HUES48 (cell line): ENCODE results near the gene ASIC3.
"Not testable (repeated sequence)": the region's sequence is repeated elsewhere in the genome, so short reads cannot be mapped to it uniquely, and the experiment has no call there.

Source experiments
- H3K27ac ChIP-seq: one replicate; pipeline ENCODE4 v1.7.0; 2013; ENCODE audit warnings: low read depth, low read length, inconsistent platforms
- H3K27me3 ChIP-seq: 2 replicates; pipeline ENCODE4 v1.6.1; 2013; ENCODE audit warnings: mild to moderate bottlenecking, low read length; ENCODE audit not compliant: control insufficient read depth, insufficient read depth
- H3K36me3 ChIP-seq: 2 replicates; pipeline ENCODE4 v1.6.1; 2013; ENCODE audit warnings: low read length; ENCODE audit not compliant: control insufficient read depth, insufficient read depth
- H3K4me1 ChIP-seq: 2 replicates; pipeline ENCODE4 v1.6.1; 2013; ENCODE audit warnings: mild to moderate bottlenecking, low read length; ENCODE audit not compliant: control insufficient read depth, insufficient read depth
- H3K4me3 ChIP-seq: 2 replicates; pipeline ENCODE4 v1.5.1; 2013; ENCODE audit warnings: mild to moderate bottlenecking, low read depth, low read length
- H3K9ac ChIP-seq: 2 replicates; pipeline ENCODE4 v1.6.1; 2013; ENCODE audit warnings: mild to moderate bottlenecking, low read depth, low read length, moderate library complexity
- H3K9me3 ChIP-seq: 2 replicates; pipeline ENCODE4 v1.6.1; 2013; ENCODE audit warnings: low read length; ENCODE audit not compliant: control insufficient read depth, insufficient read depth

Gene ASIC3

DNA sequence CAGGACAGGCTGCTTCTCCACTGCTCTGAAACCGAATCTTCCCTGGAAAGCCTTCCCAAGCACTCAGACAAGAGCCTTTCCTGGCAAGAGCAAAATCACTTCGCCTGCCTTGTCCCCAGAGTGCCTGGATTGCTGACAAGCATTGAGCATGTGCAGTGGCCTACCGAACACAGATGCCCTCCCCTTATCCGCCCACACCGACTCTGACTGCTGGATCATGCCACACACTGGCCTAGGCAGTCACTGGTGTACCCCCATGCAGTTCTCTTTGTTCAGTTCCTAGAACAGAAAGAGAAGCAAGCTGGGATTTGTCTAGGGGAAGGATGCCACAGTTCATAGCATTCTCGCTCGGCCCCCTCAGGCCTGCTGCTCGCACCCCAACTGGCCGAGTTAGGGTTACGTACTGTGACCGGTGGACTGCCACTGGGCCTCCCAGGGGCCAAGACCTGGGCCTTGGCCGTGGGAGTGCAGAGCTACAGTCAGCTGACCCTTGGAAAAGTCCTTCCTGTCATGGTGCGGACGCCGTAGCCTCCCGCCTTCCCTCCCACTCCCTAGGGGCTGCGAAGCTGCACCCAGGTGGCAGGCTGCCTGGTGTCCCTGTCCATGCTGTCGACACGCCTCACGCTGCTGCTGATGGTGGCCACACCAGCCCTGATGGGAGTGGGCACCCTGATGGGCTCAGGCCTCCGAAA is 13.2 kb upstream of the ASIC3 start:
- H3K4me1 ChIP-seq = no peaks in the 10 kb centered on the region
- H3K36me3 ChIP-seq = peaks cover 19% of the 10 kb centered on the region
- no peak overlapping the region for H3K9ac ChIP-seq
- H3K4me3 ChIP-seq = no peak overlapping the region
- H3K27ac ChIP-seq = no peak overlapping the region
- no peaks in the 10 kb centered on the region for H3K27me3 ChIP-seq
- H3K9me3 ChIP-seq = no peaks in the 10 kb centered on the region

DNA sequence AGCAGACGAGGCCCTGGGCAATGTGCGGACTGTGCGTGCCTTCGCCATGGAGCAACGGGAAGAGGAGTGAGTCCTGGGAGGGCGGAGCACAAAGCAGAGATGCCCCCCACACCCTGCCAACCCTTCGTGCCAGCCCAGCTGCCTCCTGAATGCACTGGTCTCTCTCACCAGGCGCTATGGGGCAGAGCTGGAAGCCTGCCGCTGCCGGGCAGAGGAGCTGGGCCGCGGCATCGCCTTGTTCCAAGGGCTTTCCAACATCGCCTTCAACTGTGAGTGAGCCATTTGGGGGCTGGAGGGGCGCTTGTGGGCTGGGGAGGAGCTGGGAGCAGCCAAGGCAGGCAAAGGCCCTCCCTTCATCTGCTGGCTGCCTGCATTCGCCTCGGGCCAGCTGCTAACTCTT is 12.4 kb upstream of the ASIC3 start:
- H3K9me3 ChIP-seq = no peaks in the 10 kb centered on the region
- no peaks in the 10 kb centered on the region for H3K27me3 ChIP-seq
- H3K27ac ChIP-seq = no peak overlapping the region
- H3K9ac ChIP-seq = no peak overlapping the region
- H3K36me3 ChIP-seq = peaks cover 19% of the 10 kb centered on the region
- no peaks in the 10 kb centered on the region for H3K4me1 ChIP-seq
- H3K4me3 ChIP-seq = no peak overlapping the region

DNA sequence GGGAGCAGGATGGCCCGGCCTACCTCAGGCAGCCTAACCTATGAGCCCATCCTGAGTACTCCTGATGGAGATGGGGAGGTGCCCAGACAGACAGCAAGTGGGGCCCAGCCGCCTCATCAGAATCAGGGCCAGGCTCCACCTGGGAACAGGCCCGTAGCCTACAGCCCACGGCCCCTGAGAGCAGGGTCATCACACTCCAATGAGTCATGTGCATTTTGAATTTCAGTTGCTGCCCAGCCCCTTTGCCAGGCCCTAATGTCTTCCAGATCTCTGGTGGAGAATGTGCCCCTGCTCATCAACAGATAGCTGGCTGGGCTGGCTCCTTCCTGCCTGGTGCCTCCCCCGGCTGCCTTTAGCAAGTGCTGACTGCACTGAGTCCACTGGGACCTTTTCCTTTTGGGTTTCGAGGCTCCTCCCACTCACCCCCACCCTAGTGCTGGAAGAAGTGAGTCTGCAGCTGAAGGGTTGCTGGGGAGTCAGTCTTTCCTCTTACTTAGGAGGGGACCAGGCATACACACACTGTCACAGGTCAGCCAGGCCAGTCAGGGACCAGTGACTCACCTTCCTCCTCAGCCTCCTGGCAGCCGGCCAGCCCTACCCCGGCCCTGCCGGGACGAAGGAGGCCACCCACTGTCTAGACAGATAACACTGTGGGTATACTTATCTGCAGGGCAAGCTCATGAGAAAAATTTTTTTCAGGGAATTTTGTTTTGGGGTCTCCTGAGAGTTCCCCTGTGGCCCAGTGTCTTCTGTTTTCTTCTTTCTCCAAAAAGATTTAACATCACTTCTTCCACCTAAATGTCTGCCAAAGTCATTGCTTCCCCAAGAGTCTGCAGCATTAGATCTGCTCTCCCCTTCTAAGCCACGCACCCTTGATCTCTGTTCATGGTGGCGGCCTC is 9.1 kb upstream of the ASIC3 start:
- H3K4me1 ChIP-seq = no peaks in the 10 kb centered on the region
- no peaks in the 10 kb centered on the region for H3K27me3 ChIP-seq
- H3K9ac ChIP-seq = no peak overlapping the region
- H3K9me3 ChIP-seq = no peaks in the 10 kb centered on the region
- H3K27ac ChIP-seq = peak overlapping the region; percentile 57
- no peak overlapping the region for H3K4me3 ChIP-seq
- peaks cover 19% of the 10 kb centered on the region for H3K36me3 ChIP-seq

GRCh38 chr7:151039850-151040548 is 8.3 kb upstream of the ASIC3 start:
- no peaks in the 10 kb centered on the region for H3K4me1 ChIP-seq
- peak overlapping the region; percentile 10 for H3K27ac ChIP-seq
- H3K27me3 ChIP-seq = no peaks in the 10 kb centered on the region
- H3K36me3 ChIP-seq = peaks cover 16% of the 10 kb centered on the region
- no peak overlapping the region for H3K9ac ChIP-seq
- H3K9me3 ChIP-seq = no peaks in the 10 kb centered on the region
- no peak overlapping the region for H3K4me3 ChIP-seq

GRCh38 chr7:151040616-151041375 is 7.5 kb upstream of the ASIC3 start:
- Histone ChIP-seq H3K36me3 (peaks cover 11% of the 10 kb centered on the region; the same call in 1 of the 2 replicates), H3K9me3 (no peaks in the 10 kb centered on the region), H3K4me1 (no peaks in the 10 kb centered on the region), H3K27ac (no peak overlapping the region), H3K9ac (no peak overlapping the region), H3K4me3 (no peak overlapping the region), H3K27me3 (no peaks in the 10 kb centered on the region)

DNA sequence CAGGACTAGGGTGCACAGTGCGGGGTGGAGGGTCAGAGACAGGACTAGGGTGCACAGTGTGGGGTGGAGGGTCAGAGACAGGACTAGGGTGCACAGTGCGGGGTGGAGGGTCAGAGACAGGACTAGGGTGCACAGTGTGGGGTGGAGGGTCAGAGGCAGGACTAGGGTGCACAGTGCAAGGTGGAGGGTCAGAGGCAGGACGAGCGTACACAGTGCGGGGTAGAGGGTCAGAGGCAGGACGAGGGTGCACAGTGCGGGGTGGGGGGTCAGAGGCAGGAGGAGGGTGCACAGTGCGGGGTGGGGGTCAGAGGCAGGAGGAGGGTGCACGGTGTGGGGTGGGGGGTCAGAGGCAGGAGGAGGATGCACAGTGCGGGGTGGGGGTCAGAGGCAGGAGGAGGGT is 4.9 kb upstream of the ASIC3 start:
- H3K4me3 ChIP-seq, H3K9me3 ChIP-seq, H3K27ac ChIP-seq, H3K4me1 ChIP-seq, H3K36me3 ChIP-seq, H3K27me3 ChIP-seq, H3K9ac ChIP-seq: not testable (repeated sequence)

DNA sequence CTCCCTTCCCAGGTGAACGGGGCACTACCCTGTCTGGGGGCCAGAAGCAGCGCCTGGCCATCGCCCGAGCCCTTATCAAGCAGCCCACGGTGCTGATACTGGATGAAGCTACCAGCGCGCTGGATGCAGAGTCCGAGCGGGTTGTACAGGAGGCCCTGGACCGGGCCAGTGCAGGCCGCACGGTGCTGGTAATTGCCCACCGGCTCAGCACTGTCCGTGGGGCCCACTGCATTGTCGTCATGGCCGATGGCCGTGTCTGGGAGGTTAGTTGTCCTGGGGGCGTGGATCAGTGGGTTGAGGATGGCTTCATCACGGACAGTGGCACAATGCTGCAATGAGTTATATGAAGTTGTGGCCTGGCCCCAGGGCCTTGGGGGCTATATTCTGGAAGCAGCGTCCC is 4.4 kb upstream of the ASIC3 start:
- Histone ChIP-seq H3K9ac (no peak overlapping the region), H3K4me3 (no peak overlapping the region), H3K9me3 (no peaks in the 10 kb centered on the region), H3K36me3 (no peaks in the 10 kb centered on the region), H3K4me1 (no peaks in the 10 kb centered on the region), H3K27ac (no peak overlapping the region), H3K27me3 (peaks cover 4% of the 10 kb centered on the region; the same call in 1 of the 2 replicates)

GRCh38 chr7:151045262-151045661 is 3.1 kb upstream of the ASIC3 start:
- no peak overlapping the region for H3K4me3 ChIP-seq
- H3K27me3 ChIP-seq = peaks cover 17% of the 10 kb centered on the region
- no peaks in the 10 kb centered on the region for H3K4me1 ChIP-seq
- no peaks in the 10 kb centered on the region for H3K36me3 ChIP-seq
- no peak overlapping the region for H3K27ac ChIP-seq
- H3K9me3 ChIP-seq = no peaks in the 10 kb centered on the region
- H3K9ac ChIP-seq = no peak overlapping the region

- Histone ChIP-seq H3K9me3 (no peaks in the 10 kb centered on the region), H3K36me3 (no peaks in the 10 kb centered on the region), H3K9ac (no peak overlapping the region), H3K4me3 (no peak overlapping the region), H3K27ac (no peak overlapping the region), H3K4me1 (no peaks in the 10 kb centered on the region), H3K27me3 (peaks cover 23% of the 10 kb centered on the region)
Measured at GRCh38 chr7:151045967-151046366, 2.4 kb upstream of the ASIC3 start.

GRCh38 chr7:151046603-151047573 is 1.4 kb upstream of the ASIC3 start:
- no peaks in the 10 kb centered on the region for H3K36me3 ChIP-seq
- H3K27ac ChIP-seq = no peak overlapping the region
- no peak overlapping the region for H3K4me3 ChIP-seq
- no peaks in the 10 kb centered on the region for H3K9me3 ChIP-seq
- no peak overlapping the region for H3K9ac ChIP-seq
- H3K27me3 ChIP-seq = peaks cover 27% of the 10 kb centered on the region
- H3K4me1 ChIP-seq = 0 out of 2 replicates have a peak, but pooled peaks cover 3% of the 10 kb centered on the region
